ENCODE measurements around the gene TSKU.

The TSKU gene

GRCh38 chr11:76762356-76762752, 20.8 kb upstream of the TSKU start:
- peaks cover 0 to 28% (median 20%) of the 10 kb centered on the region in 3 experiments for H3K27me3 ChIP-seq (ENCODE audit: control insufficient read depth in 3 of 3, insufficient read depth in 3 of 3, low read depth in 1 of 3, low read length in 3 of 3)
- no peak overlapping the region for H2AK5ac ChIP-seq (ENCODE audit: low read depth, low read length)
- no CpG with 5 or more reads among the region's 5 CpGs for WGBS, 2 donors (ENCODE audit: extremely low coverage in 2 of 2, insufficient read length in 2 of 2, insufficient replicate concordance in 1 of 2)
- no peak overlapping the region for H4K91ac ChIP-seq (ENCODE audit: low read depth, low read length, poor library complexity)
- no peak overlapping the region for H3K23ac ChIP-seq (ENCODE audit: low read depth, low read length, poor library complexity)
- H2BK120ac ChIP-seq (ENCODE audit: low read depth, low read length): no peak overlapping the region
- no peak overlapping the region for H3K18ac ChIP-seq (ENCODE audit: low read length)
- H2BK15ac ChIP-seq (ENCODE audit: low read length): no peak overlapping the region
- H3K4me3 ChIP-seq (ENCODE audit: low read length in 2 of 2): no peak overlapping the region
- no peak overlapping the region for H3K4me2 ChIP-seq (ENCODE audit: insufficient read depth, low read length, poor library complexity, severe bottlenecking)
- no peak overlapping the region for H2AFZ ChIP-seq (ENCODE audit: low read length)
- no peaks in the 10 kb centered on the region for H3K79me1 ChIP-seq (ENCODE audit: low read depth, low read length)
- H2BK12ac ChIP-seq (ENCODE audit: low read length): no peak overlapping the region
- DNase-seq (ENCODE audit: low spot score): no peak
- no peak overlapping the region for H4K8ac ChIP-seq (ENCODE audit: low read depth, low read length)
- no peak overlapping the region for H2BK5ac ChIP-seq (ENCODE audit: low read length)
- no peak overlapping the region for H3K14ac ChIP-seq (ENCODE audit: low read length)
- peaks cover 0 to 4% of the 10 kb centered on the region in 2 donors for H3K4me1 ChIP-seq (ENCODE audit: control insufficient read depth in 2 of 2, insufficient read depth in 1 of 2, low read depth in 1 of 2, low read length in 2 of 2)
- H3K4ac ChIP-seq (ENCODE audit: low read length): no peak overlapping the region
- H3K27ac ChIP-seq (replicated peaks; ENCODE audit: low read length): no peak overlapping the region
- no peaks in the 10 kb centered on the region for H3K36me3 ChIP-seq (replicated peaks in 1 of 2; ENCODE audit: control insufficient read depth in 2 of 2, insufficient read depth in 2 of 2, low read length in 2 of 2)
- no peak overlapping the region for H3K9ac ChIP-seq (ENCODE audit: low read depth, low read length, poor library complexity)
- H3K9me3 ChIP-seq (replicated peaks in 1 of 2; ENCODE audit: control insufficient read depth in 2 of 2, insufficient read depth in 1 of 2, low read depth in 1 of 2, low read length in 2 of 2): no peaks in the 10 kb centered on the region

GRCh38 chr11:76762867-76763572, 20.1 kb upstream of the TSKU start:
- Histone ChIP-seq H3K27me3 (ENCODE audit: control insufficient read depth in 3 of 3, insufficient read depth in 3 of 3, low read depth in 1 of 3, low read length in 3 of 3) (peaks cover 0 to 28% (median 14%) of the 10 kb centered on the region in 3 experiments), H2BK15ac (ENCODE audit: low read length) (no peak overlapping the region), H2AFZ (ENCODE audit: low read length) (no peak overlapping the region), H3K18ac (ENCODE audit: low read length) (no peak overlapping the region), H2BK12ac (ENCODE audit: low read length) (no peak overlapping the region), H3K9me3 (replicated peaks in 1 of 2; ENCODE audit: control insufficient read depth in 2 of 2, insufficient read depth in 1 of 2, low read depth in 1 of 2, low read length in 2 of 2) (no peaks in the 10 kb centered on the region), H2BK120ac (ENCODE audit: low read depth, low read length) (no peak overlapping the region), H3K27ac (replicated peaks; ENCODE audit: low read length) (no peak overlapping the region), H3K9ac (ENCODE audit: low read depth, low read length, poor library complexity) (no peak overlapping the region), H4K8ac (ENCODE audit: low read depth, low read length) (no peak overlapping the region), H3K79me1 (ENCODE audit: low read depth, low read length) (no peaks in the 10 kb centered on the region), H3K14ac (ENCODE audit: low read length) (no peak overlapping the region), H3K23ac (ENCODE audit: low read depth, low read length, poor library complexity) (no peak overlapping the region), H3K4me3 (ENCODE audit: low read length in 2 of 2) (no peak overlapping the region), H3K4ac (ENCODE audit: low read length) (no peak overlapping the region), H3K4me2 (ENCODE audit: insufficient read depth, low read length, poor library complexity, severe bottlenecking) (no peak overlapping the region), H2AK5ac (ENCODE audit: low read depth, low read length) (no peak overlapping the region), H3K4me1 (ENCODE audit: control insufficient read depth in 2 of 2, insufficient read depth in 1 of 2, low read depth in 1 of 2, low read length in 2 of 2) (peaks cover 0 to 9% of the 10 kb centered on the region in 2 donors), H2BK5ac (ENCODE audit: low read length) (no peak overlapping the region), H3K36me3 (replicated peaks in 1 of 2; ENCODE audit: control insufficient read depth in 2 of 2, insufficient read depth in 2 of 2, low read length in 2 of 2) (no peaks in the 10 kb centered on the region), H4K91ac (ENCODE audit: low read depth, low read length, poor library complexity) (no peak overlapping the region)
- no CpG with 5 or more reads among the region's 5 CpGs for WGBS, 2 donors (ENCODE audit: extremely low coverage in 2 of 2, insufficient read length in 2 of 2, insufficient replicate concordance in 1 of 2)
- DNase-seq (ENCODE audit: low spot score): no peak

GRCh38 chr11:76763573-76764346, 19.4 kb upstream of the TSKU start:
- Histone ChIP-seq H3K4me2 (ENCODE audit: insufficient read depth, low read length, poor library complexity, severe bottlenecking) (no peak overlapping the region), H4K91ac (ENCODE audit: low read depth, low read length, poor library complexity) (no peak overlapping the region), H2BK5ac (ENCODE audit: low read length) (no peak overlapping the region), H3K9ac (ENCODE audit: low read depth, low read length, poor library complexity) (no peak overlapping the region), H2AK5ac (ENCODE audit: low read depth, low read length) (no peak overlapping the region), H3K27ac (replicated peaks; ENCODE audit: low read length) (no peak overlapping the region), H4K8ac (ENCODE audit: low read depth, low read length) (no peak overlapping the region), H3K9me3 (replicated peaks in 1 of 2; ENCODE audit: control insufficient read depth in 2 of 2, insufficient read depth in 1 of 2, low read depth in 1 of 2, low read length in 2 of 2) (no peaks in the 10 kb centered on the region), H3K79me1 (ENCODE audit: low read depth, low read length) (no peaks in the 10 kb centered on the region), H3K18ac (ENCODE audit: low read length) (no peak overlapping the region), H2BK12ac (ENCODE audit: low read length) (no peak overlapping the region), H3K14ac (ENCODE audit: low read length) (no peak overlapping the region), H3K23ac (ENCODE audit: low read depth, low read length, poor library complexity) (no peak overlapping the region), H3K4ac (ENCODE audit: low read length) (no peak overlapping the region), H2BK120ac (ENCODE audit: low read depth, low read length) (no peak overlapping the region), H3K4me1 (ENCODE audit: control insufficient read depth in 2 of 2, insufficient read depth in 1 of 2, low read depth in 1 of 2, low read length in 2 of 2) (peaks cover 4 to 14% of the 10 kb centered on the region in 2 donors), H3K27me3 (ENCODE audit: control insufficient read depth in 3 of 3, insufficient read depth in 3 of 3, low read depth in 1 of 3, low read length in 3 of 3) (peaks cover 0 to 25% (median 10%) of the 10 kb centered on the region in 3 experiments), H2AFZ (ENCODE audit: low read length) (no peak overlapping the region), H2BK15ac (ENCODE audit: low read length) (no peak overlapping the region), H3K4me3 (ENCODE audit: low read length in 2 of 2) (no peak overlapping the region), H3K36me3 (replicated peaks in 1 of 2; ENCODE audit: control insufficient read depth in 2 of 2, insufficient read depth in 2 of 2, low read length in 2 of 2) (no peaks in the 10 kb centered on the region)
- no CpG with 5 or more reads among the region's 5 CpGs for WGBS, 2 donors (ENCODE audit: extremely low coverage in 2 of 2, insufficient read length in 2 of 2, insufficient replicate concordance in 1 of 2)
- no peak for DNase-seq (ENCODE audit: low spot score)

GRCh38 chr11:76764941-76765665, 18.1 kb upstream of the TSKU start:
- Histone ChIP-seq H3K4me1 (ENCODE audit: control insufficient read depth in 2 of 2, insufficient read depth in 1 of 2, low read depth in 1 of 2, low read length in 2 of 2) (peaks cover 8 to 13% of the 10 kb centered on the region in 2 donors), H2AFZ (ENCODE audit: low read length) (no peak overlapping the region), H4K91ac (ENCODE audit: low read depth, low read length, poor library complexity) (no peak overlapping the region), H3K27ac (replicated peaks; ENCODE audit: low read length) (no peak overlapping the region), H4K8ac (ENCODE audit: low read depth, low read length) (no peak overlapping the region), H3K36me3 (replicated peaks in 1 of 2; ENCODE audit: control insufficient read depth in 2 of 2, insufficient read depth in 2 of 2, low read length in 2 of 2) (no peaks in the 10 kb centered on the region), H3K79me1 (ENCODE audit: low read depth, low read length) (peaks cover 2% of the 10 kb centered on the region), H2BK12ac (ENCODE audit: low read length) (no peak overlapping the region), H2BK5ac (ENCODE audit: low read length) (no peak overlapping the region), H3K4ac (ENCODE audit: low read length) (no peak overlapping the region), H3K9ac (ENCODE audit: low read depth, low read length, poor library complexity) (no peak overlapping the region), H2BK120ac (ENCODE audit: low read depth, low read length) (no peak overlapping the region), H3K14ac (ENCODE audit: low read length) (peak overlapping the region; percentile 39), H3K4me2 (ENCODE audit: insufficient read depth, low read length, poor library complexity, severe bottlenecking) (no peak overlapping the region), H3K27me3 (ENCODE audit: control insufficient read depth in 3 of 3, insufficient read depth in 3 of 3, low read depth in 1 of 3, low read length in 3 of 3) (peaks cover 0 to 20% (median 10%) of the 10 kb centered on the region in 3 experiments), H2BK15ac (ENCODE audit: low read length) (no peak overlapping the region), H3K9me3 (replicated peaks in 1 of 2; ENCODE audit: control insufficient read depth in 2 of 2, insufficient read depth in 1 of 2, low read depth in 1 of 2, low read length in 2 of 2) (no peaks in the 10 kb centered on the region), H3K18ac (ENCODE audit: low read length) (no peak overlapping the region), H2AK5ac (ENCODE audit: low read depth, low read length) (no peak overlapping the region), H3K23ac (ENCODE audit: low read depth, low read length, poor library complexity) (no peak overlapping the region), H3K4me3 (ENCODE audit: low read length in 2 of 2) (no peak overlapping the region)
- DNase-seq (ENCODE audit: low spot score): no peak
- WGBS, 2 donors (ENCODE audit: extremely low coverage in 2 of 2, insufficient read length in 2 of 2, insufficient replicate concordance in 1 of 2): 100% methylated on average over 2 of the region's 10 CpGs; no CpG with 5 or more reads in 1 of the 2 donors

Data from neuronal stem cell (in vitro differentiated cells).